MCF 10A (cell line): ENCODE measurements around the gene MBLAC2. TPM values are rescaled to one million over a fixed set of nuclear protein-coding genes. Genes with fewer than 3 reads are reported as not detected.

Experiments used
- BruUV-seq: library from RNA; stranded (reverse); fragments of 400-500 nt; replicated peaks from 2 replicates; lab custom pipeline; 2021; lab: Mats Ljungman, UMichigan
- CTCF ChIA-PET: fragments of 300-600 bp; sonication (Branson Sonifier 250); formaldehyde crosslinking; extraction: SDS; loops from one replicate; lab custom pipeline; 2021; ENCODE audit warnings: antibody characterized with exemption, inconsistent platforms; lab: Yijun Ruan, JAX
- POLR2A ChIA-PET: fragments of 300-600, 350-650 bp; sonication (Branson Sonifier 250); formaldehyde crosslinking; extraction: SDS; loops from one replicate; lab custom pipeline; 2020; ENCODE audit warnings: antibody characterized with exemption, inconsistent platforms; lab: Yijun Ruan, JAX
- DNase-seq: peaks from one replicate; pipeline ENCODE4 v3.0.0-alpha.2; 2018; ENCODE audit not compliant: unreplicated experiment
- H3K27ac Mint-ChIP-seq: one replicate; pipeline ENCODE4 v1.8.0; 2022; ENCODE audit warnings: mild to moderate bottlenecking, low read depth, mixed read lengths; ENCODE audit not compliant: unreplicated experiment
- H3K27me3 Mint-ChIP-seq: one replicate; pipeline ENCODE4 v1.8.0; 2022; ENCODE audit warnings: mixed read lengths; ENCODE audit not compliant: insufficient read depth, unreplicated experiment
- H3K36me3 Mint-ChIP-seq: one replicate; pipeline ENCODE4 v1.8.0; 2022; ENCODE audit warnings: mild to moderate bottlenecking, moderate library complexity, mixed read lengths; ENCODE audit not compliant: insufficient read depth, unreplicated experiment
- H3K4me1 Mint-ChIP-seq: one replicate; pipeline ENCODE4 v1.8.0; 2022; ENCODE audit warnings: mixed read lengths; ENCODE audit not compliant: insufficient read depth, unreplicated experiment
- H3K4me3 Mint-ChIP-seq: one replicate; pipeline ENCODE4 v1.8.0; 2022; ENCODE audit warnings: mild to moderate bottlenecking, moderate library complexity, mixed read lengths; ENCODE audit not compliant: unreplicated experiment
- H3K9me3 Mint-ChIP-seq: one replicate; pipeline ENCODE4 v1.8.0; 2022; ENCODE audit warnings: mixed read lengths; ENCODE audit not compliant: unreplicated experiment
- CTCF ChIP-seq: fragments of 200-600 bp; IDR thresholded peaks from one replicate; pipeline ENCODE4 v1.8.0; 2022; ENCODE audit warnings: antibody characterized with exemption, mild to moderate bottlenecking; ENCODE audit not compliant: unreplicated experiment
- intact Hi-C: fragments of 100-400 bp; cut with micrococcal nuclease; formaldehyde crosslinking; loops from 2 replicates; pipeline ENCODE4 v1.14.1; 2022
- total RNA-seq: library from RNA; stranded (reverse); gene quantifications from 2 replicates; pipeline ENCODE4 v1.2.3, GENCODE V29; 2022

The MBLAC2 gene
- total RNA-seq, 1 experiment from 2014 or later = 9.1 TPM

GRCh38 chr5:90473396-90474234, 956 bp downstream of the MBLAC2 start:
- Mint-ChIP-seq H3K36me3 (peaks cover 9% of the 10 kb centered on the region), H3K4me1 (peaks cover 29% of the 10 kb centered on the region), H3K27ac (peak overlapping the region; percentile 83), H3K27me3 (no peaks in the 10 kb centered on the region), H3K9me3 (no peaks in the 10 kb centered on the region), H3K4me3 (peak overlapping the region; percentile 100)
- TF ChIP-seq CTCF = no peak
- BruUV-seq = no TSS peak
- DNase-seq = peak; percentile 47
- ChIA-PET CTCF (interaction anchor here (0.6 to 3.5 kb wide), 9 partner anchors 11 to 944 kb away, joined by 3 to 25 read pairs (median 4); partner anchors contain the start of gene LYSMD3), POLR2A (interaction anchor here (0.6 to 6.0 kb wide), 27 partner anchors 7 to 909 kb away, joined by 3 to 122 read pairs (median 5); partner anchors contain the start of genes ARRDC3, CETN3 and LYSMD3)
- intact Hi-C loops = loop anchor here (1.0 to 2.0 kb wide), 2 partner anchors 56 to 65 kb away; partner anchors contain the start of genes CETN3 and LYSMD3

DNA sequence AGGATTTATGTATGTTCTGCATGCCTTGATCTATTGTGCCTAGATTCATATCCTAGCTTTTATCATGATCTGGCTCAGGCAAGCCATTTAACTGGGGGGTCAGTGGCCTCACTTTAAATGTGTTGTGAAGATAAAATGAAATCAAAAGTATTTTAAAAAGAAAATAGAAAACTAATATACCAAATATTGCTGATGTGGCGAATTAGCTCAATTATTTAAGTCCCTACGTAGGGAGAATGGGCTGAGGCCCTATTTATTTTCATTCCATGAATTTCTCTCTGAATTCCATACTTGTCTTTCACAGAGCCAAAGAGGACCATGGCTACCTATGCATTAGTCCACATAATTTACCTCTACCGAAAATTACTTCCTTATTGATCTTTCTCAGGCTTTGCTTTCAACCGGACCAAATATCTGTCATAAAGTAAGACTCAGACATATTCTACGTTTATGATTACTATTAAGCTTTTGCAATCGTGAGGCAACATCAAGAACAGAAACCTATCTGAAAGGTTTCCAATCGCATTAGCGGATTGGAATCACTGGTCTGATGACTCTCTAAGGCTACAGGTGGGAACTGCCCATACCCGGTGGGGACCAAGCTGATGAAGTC, 1.7 kb downstream of the MBLAC2 start:
- POLR2A ChIA-PET = interaction anchor here (0.6 to 6.0 kb wide), 19 partner anchors 10 to 910 kb away, joined by 3 to 122 read pairs (median 5); partner anchors contain the start of genes ARRDC3, CETN3 and LYSMD3
- intact Hi-C loops = loop anchor here (2.0 kb wide), 1 partner anchor 64 kb away; the partner anchor contains the start of gene CETN3
- Mint-ChIP-seq H3K27me3 (no peaks in the 10 kb centered on the region), H3K4me3 (peak overlapping the region; percentile 100), H3K9me3 (no peaks in the 10 kb centered on the region), H3K36me3 (peaks cover 11% of the 10 kb centered on the region), H3K27ac (peak overlapping the region; percentile 83), H3K4me1 (peaks cover 29% of the 10 kb centered on the region)
- CTCF ChIA-PET = interaction anchor here (0.5 to 3.5 kb wide), 7 partner anchors 10 to 943 kb away, joined by 3 to 25 read pairs (median 4); partner anchors contain the start of gene LYSMD3
- no peak for DNase-seq
- no peak for TF ChIP-seq CTCF
- TSS peak; percentile 36 for BruUV-seq

- ChIA-PET CTCF (interaction anchor here (0.5 to 3.4 kb wide), 10 partner anchors 9 to 527 kb away, joined by 3 to 20 read pairs (median 6); partner anchors contain the start of genes LYSMD3, MBLAC2 and POLR3G), POLR2A (interaction anchor here (1.4 to 5.9 kb wide), 6 partner anchors 9 to 68 kb away, joined by 4 to 61 read pairs (median 36); partner anchors contain the start of genes CETN3, LYSMD3, MBLAC2 and POLR3G)
- no peak for DNase-seq
- H3K4me3 Mint-ChIP-seq = no peak overlapping the region
- no TSS peak for BruUV-seq
- intact Hi-C loops = no loop called here
- no peaks in the 10 kb centered on the region for H3K4me1 Mint-ChIP-seq
- H3K36me3 Mint-ChIP-seq = peaks cover 9% of the 10 kb centered on the region
- peak overlapping the region; percentile 81 for H3K27ac Mint-ChIP-seq
- H3K27me3 Mint-ChIP-seq = no peaks in the 10 kb centered on the region
- H3K9me3 Mint-ChIP-seq = no peaks in the 10 kb centered on the region
- no peak for TF ChIP-seq CTCF
Observed at GRCh38 chr5:90461288-90461687, 13.3 kb downstream of the MBLAC2 start.
